GM12873 (cell line): ENCODE measurements around the gene SND1.

ENCODE experiments used
- TF ChIP-seq, protein P1 (sequence below): IDR thresholded peaks from 2 replicates; pipeline ENCODE4 v1.5.1; 2012; ENCODE audit warnings: low read depth, mild to moderate bottlenecking, moderate library complexity, low read length, control low read depth; ENCODE audit not compliant: insufficient read depth; ENCODE audit errors: missing control alignments

The SND1 gene

DNA sequence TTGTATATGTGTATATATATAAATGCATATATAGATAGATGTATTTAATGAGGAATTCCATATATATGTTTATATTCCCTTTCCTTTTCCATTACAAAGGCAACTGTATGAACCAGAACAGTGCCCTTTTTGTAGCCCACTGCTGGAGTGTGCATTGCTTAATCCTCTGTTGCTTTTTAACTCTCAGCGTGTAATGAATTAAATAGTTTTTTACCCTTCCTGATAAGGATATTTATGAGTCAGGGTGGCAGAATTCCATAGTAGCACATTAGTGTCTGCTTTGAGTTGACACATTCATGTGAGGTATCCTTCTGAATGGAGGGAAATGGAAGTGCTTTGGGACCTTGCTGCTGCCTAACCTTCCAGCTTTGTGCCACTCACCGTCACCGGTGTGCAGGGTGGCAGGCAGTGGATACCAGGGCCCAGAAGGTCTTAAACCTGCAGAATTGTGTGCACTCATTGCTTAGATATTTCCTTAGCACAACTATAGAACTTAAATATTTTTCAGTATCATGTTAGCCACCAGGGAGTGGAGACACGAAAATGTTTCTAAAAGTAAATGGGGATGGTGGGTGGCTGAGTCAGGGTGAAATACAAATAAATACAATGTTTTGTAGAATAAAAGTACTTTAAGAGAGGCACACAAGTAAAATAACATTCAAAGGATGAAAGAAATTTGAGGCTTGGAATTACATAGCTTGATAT lies 117.9 kb downstream of the SND1 start:
- TF ChIP-seq, protein P1, sequence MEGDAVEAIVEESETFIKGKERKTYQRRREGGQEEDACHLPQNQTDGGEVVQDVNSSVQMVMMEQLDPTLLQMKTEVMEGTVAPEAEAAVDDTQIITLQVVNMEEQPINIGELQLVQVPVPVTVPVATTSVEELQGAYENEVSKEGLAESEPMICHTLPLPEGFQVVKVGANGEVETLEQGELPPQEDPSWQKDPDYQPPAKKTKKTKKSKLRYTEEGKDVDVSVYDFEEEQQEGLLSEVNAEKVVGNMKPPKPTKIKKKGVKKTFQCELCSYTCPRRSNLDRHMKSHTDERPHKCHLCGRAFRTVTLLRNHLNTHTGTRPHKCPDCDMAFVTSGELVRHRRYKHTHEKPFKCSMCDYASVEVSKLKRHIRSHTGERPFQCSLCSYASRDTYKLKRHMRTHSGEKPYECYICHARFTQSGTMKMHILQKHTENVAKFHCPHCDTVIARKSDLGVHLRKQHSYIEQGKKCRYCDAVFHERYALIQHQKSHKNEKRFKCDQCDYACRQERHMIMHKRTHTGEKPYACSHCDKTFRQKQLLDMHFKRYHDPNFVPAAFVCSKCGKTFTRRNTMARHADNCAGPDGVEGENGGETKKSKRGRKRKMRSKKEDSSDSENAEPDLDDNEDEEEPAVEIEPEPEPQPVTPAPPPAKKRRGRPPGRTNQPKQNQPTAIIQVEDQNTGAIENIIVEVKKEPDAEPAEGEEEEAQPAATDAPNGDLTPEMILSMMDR: no peak

DNA sequence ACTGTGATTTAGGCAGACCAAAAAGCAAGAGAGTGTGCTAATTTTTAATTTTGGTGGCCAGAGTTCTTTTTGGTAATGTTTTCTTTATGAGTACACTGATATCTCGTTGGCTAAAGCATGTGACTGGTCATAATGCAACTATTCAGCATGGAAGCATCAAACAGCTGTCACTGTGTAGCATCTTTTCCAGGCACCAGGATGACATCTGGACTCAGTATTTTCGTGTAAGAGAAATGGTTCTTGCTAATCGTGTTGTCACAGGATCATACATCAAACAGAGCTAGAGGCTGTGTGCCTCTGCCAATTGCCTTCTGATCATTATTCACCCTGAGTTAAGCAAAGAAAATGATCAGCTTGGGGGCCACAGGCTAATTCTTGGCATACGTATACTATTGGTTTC lies 118.9 kb downstream of the SND1 start:
- TF ChIP-seq, protein P1: no peak

DNA sequence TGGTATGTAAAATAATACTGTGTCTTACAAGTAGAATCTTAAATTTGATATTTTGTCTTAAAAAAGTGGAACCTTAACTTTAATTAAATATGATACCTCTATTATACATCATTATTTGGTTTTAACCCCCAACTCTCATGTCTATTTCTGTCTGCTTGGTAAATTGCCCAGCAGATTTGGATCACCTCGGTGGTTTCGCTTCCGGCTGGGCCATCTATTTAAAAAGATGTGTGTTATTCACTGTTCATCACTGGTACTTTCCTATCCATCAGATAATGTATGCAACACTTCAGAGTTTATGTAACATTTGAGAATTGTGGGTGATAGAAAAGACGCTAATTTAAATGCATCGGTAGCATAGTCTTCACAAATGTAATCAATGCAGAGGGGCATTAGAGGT lies 119.7 kb downstream of the SND1 start:
- TF ChIP-seq, protein P1: no peak

DNA sequence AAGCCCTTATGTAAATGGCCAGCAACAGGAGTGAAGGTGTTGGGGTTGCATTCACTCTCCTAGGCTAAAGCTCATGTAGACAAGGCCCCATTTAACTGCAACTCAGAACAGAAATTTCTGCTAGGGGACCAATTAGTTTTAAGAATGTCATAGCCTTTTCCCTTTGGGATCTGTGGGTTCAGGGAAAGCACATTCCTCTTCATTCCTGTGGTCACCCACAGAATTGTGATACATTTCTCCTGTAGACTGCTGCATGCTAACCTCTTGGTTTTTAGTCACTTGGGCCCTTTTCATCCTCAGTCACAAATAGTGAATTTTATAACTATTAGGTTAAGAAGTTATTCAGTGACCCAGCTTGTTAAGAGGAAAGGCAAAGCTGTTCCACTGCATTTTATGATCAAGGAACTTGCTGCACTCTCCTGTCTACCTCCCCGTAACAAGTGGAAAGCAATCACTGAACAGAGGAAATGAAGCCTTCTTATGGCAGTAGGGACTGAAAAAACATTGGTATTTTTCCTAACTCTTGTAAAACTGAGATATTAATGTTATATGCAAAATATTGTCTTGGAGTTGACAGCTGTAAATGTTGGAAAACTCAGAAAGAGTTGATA lies 124.9 kb downstream of the SND1 start:
- TF ChIP-seq, protein P1: no peak

DNA sequence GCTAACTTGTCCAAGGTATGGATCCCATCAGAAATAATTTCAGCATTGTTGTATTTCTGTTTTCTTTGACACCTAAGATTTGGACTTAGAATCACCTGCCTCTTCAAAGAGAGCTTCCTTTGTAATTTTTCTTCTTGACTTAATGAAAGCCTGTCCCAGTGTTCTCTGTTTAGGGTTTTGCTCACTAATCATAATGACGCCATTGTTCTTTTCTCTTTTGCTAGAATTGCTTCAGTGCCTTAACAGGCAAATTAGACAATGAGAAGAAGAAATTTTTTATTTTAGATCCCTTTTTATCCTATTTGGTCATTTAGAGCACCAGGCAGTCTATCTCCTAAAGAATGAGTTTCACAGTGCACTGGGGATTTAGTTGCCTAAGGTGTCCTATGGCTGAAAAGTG lies 128.5 kb downstream of the SND1 start:
- TF ChIP-seq, protein P1: no peak

DNA sequence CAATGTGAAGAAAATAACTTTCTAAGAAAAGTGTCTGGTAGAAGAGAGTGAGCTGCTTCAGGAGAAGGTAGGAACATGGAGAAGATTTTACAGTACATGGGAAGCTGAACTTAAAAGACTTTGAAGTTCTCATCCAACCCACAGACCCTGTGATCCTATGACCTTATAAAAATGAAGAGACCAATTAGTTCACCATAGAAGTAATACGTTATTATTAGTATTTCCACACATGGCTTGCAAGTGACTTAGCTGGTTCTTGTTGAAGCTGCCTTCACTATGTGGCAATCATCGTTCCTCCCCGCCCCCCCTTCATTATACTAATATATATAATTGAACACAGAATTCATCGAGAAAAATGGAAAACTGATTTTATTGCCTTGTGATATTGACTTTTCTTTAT lies 129.1 kb downstream of the SND1 start:
- TF ChIP-seq, protein P1: no peak

DNA sequence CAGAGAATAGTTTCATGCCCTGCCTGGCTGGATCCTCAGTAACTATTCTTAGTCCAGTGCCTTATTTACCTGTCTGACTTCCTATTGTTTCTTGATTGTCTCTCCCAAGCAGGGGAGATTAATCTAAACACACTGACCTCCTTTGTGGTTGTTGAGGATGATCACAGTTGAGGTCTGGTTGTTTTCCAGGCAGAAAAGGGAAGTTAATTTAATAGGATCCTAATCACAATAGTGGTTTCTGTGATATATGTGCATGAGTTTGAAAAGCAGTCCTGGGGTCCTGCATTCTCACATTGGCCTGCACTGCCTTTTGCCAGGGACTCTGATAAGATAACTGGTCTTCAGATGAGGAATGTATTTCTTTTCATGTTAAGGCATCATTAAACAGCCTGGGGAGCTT lies 130.1 kb downstream of the SND1 start:
- TF ChIP-seq, protein P1: no peak
